HG03066 (cell line): ENCODE results near the gene ADAMTS3.
"Not testable (repeated sequence)": the region's sequence is repeated elsewhere in the genome, so short reads cannot be mapped to it uniquely, and the experiment has no call there.

Experiments
- ATAC-seq: cut with Tn5 transposase; IDR thresholded peaks from one replicate; pipeline ENCODE4 v1.9.1; 2021; ENCODE audit warnings: low read depth; ENCODE audit not compliant: unreplicated experiment

Gene ADAMTS3

GRCh38 chr4:72553540-72554337 is 15.3 kb downstream of the ADAMTS3 start:
- ATAC-seq = no peak

GRCh38 chr4:72552447-72552846 is 16.6 kb downstream of the ADAMTS3 start:
- no peak for ATAC-seq

- ATAC-seq = no peak
Observed at GRCh38 chr4:72546456-72546855, 22.6 kb downstream of the ADAMTS3 start.

- ATAC-seq = not testable (repeated sequence)
Observed at GRCh38 chr4:72540694-72541093, 28.3 kb downstream of the ADAMTS3 start.

- ATAC-seq = no peak
Observed at GRCh38 chr4:72538006-72538405, 31.0 kb downstream of the ADAMTS3 start.

GRCh38 chr4:72536443-72536842 is 32.6 kb downstream of the ADAMTS3 start:
- ATAC-seq = no peak

- no peak for ATAC-seq
Observed at GRCh38 chr4:72531768-72532290, 37.2 kb downstream of the ADAMTS3 start.

- ATAC-seq = no peak
Observed at GRCh38 chr4:72531322-72531721, 37.7 kb downstream of the ADAMTS3 start.

- ATAC-seq = no peak
Observed at GRCh38 chr4:72529148-72529822, 39.7 kb downstream of the ADAMTS3 start.

GRCh38 chr4:72527038-72527646 is 41.9 kb downstream of the ADAMTS3 start:
- ATAC-seq = no peak

GRCh38 chr4:72525938-72526337 is 43.1 kb downstream of the ADAMTS3 start:
- ATAC-seq = no peak

GRCh38 chr4:72522440-72522839 is 46.6 kb downstream of the ADAMTS3 start:
- no peak for ATAC-seq

- ATAC-seq = no peak
Observed at GRCh38 chr4:72513227-72513626, 55.8 kb downstream of the ADAMTS3 start.

- ATAC-seq = no peak
Observed at GRCh38 chr4:72507860-72508419, 61.1 kb downstream of the ADAMTS3 start.

- ATAC-seq = no peak
Observed at GRCh38 chr4:72507167-72507566, 61.9 kb downstream of the ADAMTS3 start.

GRCh38 chr4:72505314-72505744 is 63.7 kb downstream of the ADAMTS3 start:
- ATAC-seq = peak; percentile 79

- ATAC-seq = no peak
Observed at GRCh38 chr4:72500214-72500613, 68.8 kb downstream of the ADAMTS3 start.

GRCh38 chr4:72496119-72496518 is 72.9 kb downstream of the ADAMTS3 start:
- ATAC-seq = no peak

- ATAC-seq = no peak
Observed at GRCh38 chr4:72494156-72494555, 74.9 kb downstream of the ADAMTS3 start.

GRCh38 chr4:72489267-72489666 is 79.8 kb downstream of the ADAMTS3 start:
- ATAC-seq = no peak

- no peak for ATAC-seq
Observed at GRCh38 chr4:72486991-72487390, 82.0 kb downstream of the ADAMTS3 start.
